GM06990 (cell line): ENCODE results near the gene CYB561D2.

ENCODE experiments used
- DNase-seq: peaks from one replicate; pipeline ENCODE4 v3.0.0-alpha.2; 2011; ENCODE audit not compliant: insufficient read length; ENCODE audit errors: extremely low read depth
- H3K27me3 ChIP-seq: replicated peaks from 2 replicates; pipeline ENCODE4 v1.6.0; 2011; ENCODE audit warnings: low read length; ENCODE audit not compliant: control insufficient read depth, insufficient read depth
- H3K36me3 ChIP-seq: 2 replicates; pipeline ENCODE4 v1.5.1; 2011; ENCODE audit warnings: low read length; ENCODE audit not compliant: control insufficient read depth, insufficient read depth
- H3K4me3 ChIP-seq: replicated peaks from 2 replicates; pipeline ENCODE4 v1.5.1; 2011; ENCODE audit warnings: low read depth, mild to moderate bottlenecking, control low read depth, low read length
- CTCF ChIP-seq: IDR thresholded peaks from 2 replicates; pipeline ENCODE4 v1.5.1; 2011; ENCODE audit warnings: low read length, control low read depth, mild to moderate bottlenecking, inconsistent platforms; ENCODE audit not compliant: insufficient read depth, poor library complexity, severe bottlenecking

Gene CYB561D2

GRCh38 chr3:50374363-50375257, 23.9 kb downstream of the CYB561D2 start:
- H3K4me3 ChIP-seq, result no peak overlapping the region
- peaks cover 4% of the 10 kb centered on the region for H3K27me3 ChIP-seq
- no peaks in the 10 kb centered on the region for H3K36me3 ChIP-seq
- TF ChIP-seq CTCF, result no peak
- no peak for DNase-seq

GRCh38 chr3:50375258-50375931, 24.7 kb downstream of the CYB561D2 start:
- no peaks in the 10 kb centered on the region for H3K36me3 ChIP-seq
- TF ChIP-seq CTCF, result peak; percentile 13
- H3K4me3 ChIP-seq, result no peak overlapping the region
- H3K27me3 ChIP-seq, result peaks cover 4% of the 10 kb centered on the region
- no peak for DNase-seq

- DNase-seq, result no peak
- TF ChIP-seq CTCF, result no peak
- Histone ChIP-seq H3K36me3 (no peaks in the 10 kb centered on the region), H3K4me3 (no peak overlapping the region), H3K27me3 (no peaks in the 10 kb centered on the region; the same call in 1 of the 2 replicates)
These were observed 27.4 kb downstream of the CYB561D2 start for GRCh38 chr3:50378024-50378423.

GRCh38 chr3:50378757-50379156, 28.1 kb downstream of the CYB561D2 start:
- Histone ChIP-seq H3K4me3 (no peak overlapping the region), H3K27me3 (no peaks in the 10 kb centered on the region; the same call in 1 of the 2 replicates), H3K36me3 (no peaks in the 10 kb centered on the region)
- DNase-seq, result no peak
- no peak for TF ChIP-seq CTCF

- no peaks in the 10 kb centered on the region for H3K36me3 ChIP-seq
- no peak for DNase-seq
- no peak for TF ChIP-seq CTCF
- no peaks in the 10 kb centered on the region; the same call in 1 of the 2 replicates for H3K27me3 ChIP-seq
- H3K4me3 ChIP-seq, result no peak overlapping the region
These were observed 29.9 kb downstream of the CYB561D2 start for GRCh38 chr3:50380405-50381085.
